Progenitor cell of endocrine pancreas (in vitro differentiated cells): Measurements from ENCODE around the gene SLCO2A1. TPM values are rescaled to one million over a fixed set of nuclear protein-coding genes. Genes with fewer than 3 reads are reported as not detected.

Source experiments
- DNase-seq: peaks from one replicate; pipeline ENCODE4 v3.0.0; 2021; ENCODE audit warnings: low spot score; ENCODE audit not compliant: unreplicated experiment
- H3K27ac Mint-ChIP-seq: 2 replicates; pipeline ENCODE4 v1.8.0; 2021; ENCODE audit warnings: mild to moderate bottlenecking, moderate library complexity, mixed read lengths
- H3K27me3 Mint-ChIP-seq: 2 replicates; pipeline ENCODE4 v1.8.0; 2021; ENCODE audit warnings: mixed read lengths
- H3K36me3 Mint-ChIP-seq: 2 replicates; pipeline ENCODE4 v1.8.0; 2022; ENCODE audit warnings: mixed read lengths; ENCODE audit not compliant: insufficient read depth
- H3K4me1 Mint-ChIP-seq: 2 replicates; pipeline ENCODE4 v1.8.0; 2021; ENCODE audit warnings: low read depth, mixed read lengths
- H3K4me3 Mint-ChIP-seq: 2 replicates; pipeline ENCODE4 v1.8.0; 2021; ENCODE audit warnings: low read depth, mild to moderate bottlenecking, moderate library complexity, mixed read lengths
- H3K9me3 Mint-ChIP-seq: 2 replicates; pipeline ENCODE4 v1.8.0; 2021; ENCODE audit warnings: low read depth, mixed read lengths
- CTCF ChIP-seq: fragments of 200-600 bp; sonication (generic); IDR thresholded peaks from one replicate; pipeline ENCODE4 v1.5.0; 2021; ENCODE audit warnings: antibody characterized with exemption, mild to moderate bottlenecking; ENCODE audit not compliant: unreplicated experiment
- total RNA-seq: library from RNA; stranded (reverse); gene quantifications from 2 replicates; pipeline ENCODE4 v1.2.1, GENCODE V29; 2021

SLCO2A1 gene
- total RNA-seq, 1 donor from 2014 or later: 27.9 TPM

DNA sequence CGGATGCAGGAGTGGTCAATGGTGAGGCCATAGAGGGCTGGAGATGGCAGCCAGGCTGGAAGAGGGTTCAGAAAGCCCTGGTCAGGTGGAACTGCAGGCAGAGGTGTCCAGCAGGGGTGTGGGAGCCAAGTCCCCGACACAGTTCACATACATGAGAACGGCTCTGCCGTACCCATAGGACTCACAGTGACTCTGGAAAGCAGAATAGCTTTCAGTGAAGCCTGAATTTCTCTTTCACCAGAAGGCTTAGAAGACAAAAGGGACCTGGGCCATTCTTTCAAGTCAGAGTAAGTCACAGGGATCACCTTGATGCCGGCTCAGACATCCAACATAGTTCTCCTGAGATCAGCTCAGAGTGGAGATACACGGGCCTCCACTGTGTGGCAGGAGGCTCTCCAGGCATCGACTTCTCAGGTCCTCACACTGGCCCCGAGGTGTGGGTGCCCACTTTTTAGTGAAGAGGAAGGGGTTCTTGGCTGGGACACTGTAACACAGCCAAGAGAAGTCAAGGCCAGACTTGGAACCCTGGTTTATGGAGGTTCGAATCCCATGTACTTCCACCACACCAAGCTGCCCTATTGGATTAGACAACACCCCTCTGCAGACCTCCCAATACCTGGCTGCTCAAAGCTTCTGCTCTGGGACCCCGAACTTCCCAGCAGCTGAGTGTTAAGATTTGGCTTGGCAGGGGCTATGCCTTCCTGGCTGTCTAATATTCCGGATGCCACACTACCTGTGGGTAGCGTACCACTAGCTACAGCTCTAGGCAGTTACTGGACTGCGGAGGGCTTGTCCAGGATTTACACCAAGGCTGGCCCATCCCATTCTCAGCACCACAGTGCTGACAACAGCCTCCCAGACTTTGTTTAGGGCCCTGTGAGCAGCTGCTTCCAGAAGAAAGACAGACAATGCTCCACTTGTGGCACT lies 93.6 kb downstream of the SLCO2A1 start:
- Mint-ChIP-seq H3K9me3 (no peaks in the 10 kb centered on the region), H3K27ac (peak overlapping the region; percentile 85), H3K4me1 (no peaks in the 10 kb centered on the region), H3K27me3 (no peaks in the 10 kb centered on the region), H3K4me3 (no peak overlapping the region), H3K36me3 (peaks cover 3% of the 10 kb centered on the region)
- DNase-seq: no peak
- TF ChIP-seq CTCF: no peak

- H3K36me3 Mint-ChIP-seq: peaks cover 3% of the 10 kb centered on the region
- DNase-seq: no peak
Observed at GRCh38 chr3:133934996-133935842, 94.5 kb downstream of the SLCO2A1 start.

DNA sequence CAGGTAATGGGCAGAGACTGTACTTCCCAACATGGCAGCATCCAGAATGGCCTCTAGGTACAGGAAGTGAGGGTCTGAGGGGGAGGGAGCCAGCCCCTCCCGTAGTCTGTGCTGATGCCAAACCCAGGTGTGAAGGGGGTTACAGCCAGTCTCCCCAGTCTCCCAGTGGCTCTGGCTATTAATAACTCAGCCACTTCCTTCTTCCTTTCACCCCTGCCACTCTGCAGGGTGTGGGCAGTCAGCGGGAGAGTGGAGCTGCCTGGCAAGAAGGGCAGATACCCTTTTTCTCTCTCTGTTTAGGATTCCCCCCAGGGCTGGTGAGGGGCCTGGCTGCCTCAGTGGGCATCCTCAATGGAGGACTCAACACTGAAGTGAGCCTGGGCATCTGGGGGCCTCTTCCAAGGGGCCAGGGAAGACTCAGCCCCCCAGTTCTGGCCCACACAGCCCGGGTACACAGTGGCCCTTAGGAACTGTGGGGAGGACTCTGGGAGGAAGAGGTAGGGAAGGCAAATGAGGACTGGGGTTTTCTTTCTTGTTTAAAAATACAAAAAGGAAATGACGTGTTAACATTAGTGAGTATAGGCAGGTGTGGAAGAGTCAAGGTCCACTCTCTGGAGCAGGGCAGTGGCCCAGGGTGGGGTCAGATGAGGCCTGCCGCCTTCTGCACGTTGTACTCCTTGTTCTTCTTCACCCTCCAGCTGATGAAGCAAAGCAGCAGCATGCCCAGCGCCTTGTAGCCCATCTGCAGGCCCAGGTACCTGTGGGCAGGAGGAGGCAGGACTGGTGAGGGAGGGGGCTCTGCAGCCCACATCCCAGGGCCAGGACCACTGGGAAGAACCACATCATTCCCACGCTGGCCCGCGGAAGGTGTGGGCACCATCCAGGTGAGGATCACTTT lies 95.4 kb downstream of the SLCO2A1 start:
- no peak for DNase-seq
- no peaks in the 10 kb centered on the region for H3K4me1 Mint-ChIP-seq

More at GRCh38 chr3:133934996-133935842, 94.5 kb downstream of the SLCO2A1 start:
- no peak for TF ChIP-seq CTCF
- Mint-ChIP-seq H3K27ac (no peak overlapping the region), H3K4me1 (no peaks in the 10 kb centered on the region), H3K27me3 (peaks cover under 1% of the 10 kb centered on the region), H3K4me3 (no peak overlapping the region), H3K9me3 (no peaks in the 10 kb centered on the region)

GRCh38 chr3:133933097-133934024 lies 96.4 kb downstream of the SLCO2A1 start:
- TF ChIP-seq CTCF: no peak
- no peak for DNase-seq

More for the DNA sequence above, 95.4 kb downstream of the SLCO2A1 start:
- Mint-ChIP-seq H3K27me3 (peaks cover 8% of the 10 kb centered on the region), H3K27ac (no peak overlapping the region), H3K4me3 (no peak overlapping the region), H3K36me3 (peaks cover 3% of the 10 kb centered on the region), H3K9me3 (no peaks in the 10 kb centered on the region)
- TF ChIP-seq CTCF: no peak

More at GRCh38 chr3:133933097-133934024, 96.4 kb downstream of the SLCO2A1 start:
- Mint-ChIP-seq H3K27me3 (peaks cover 15% of the 10 kb centered on the region), H3K4me3 (no peak overlapping the region), H3K9me3 (no peaks in the 10 kb centered on the region), H3K4me1 (no peaks in the 10 kb centered on the region), H3K36me3 (peaks cover 1% of the 10 kb centered on the region), H3K27ac (no peak overlapping the region)
